Panc1 (cell line): ENCODE results near the gene MOXD1.

Experiments
- CTCF ChIP-seq: fragments of 450-650 bp; IDR thresholded peaks from 2 replicates; pipeline ENCODE4 v1.5.1; 2017; ENCODE audit warnings: mild to moderate bottlenecking
- POLR2AphosphoS5 ChIP-seq: IDR thresholded peaks from 2 replicates; pipeline ENCODE4 v1.6.1; 2012; ENCODE audit warnings: mild to moderate bottlenecking, low read depth, low read length, moderate library complexity
- REST ChIP-seq, 2 experiments: IDR thresholded peaks; 2 replicates each; pipeline ENCODE4 v1.6.1; 2011 to 2012; ENCODE audit warnings: low read depth in 2 of 2, control low read depth in 1 of 2, low read length in 1 of 2, mild to moderate bottlenecking in 1 of 2, moderate library complexity in 1 of 2; ENCODE audit not compliant: insufficient read depth in 1 of 2
- TCF7L2 ChIP-seq: IDR thresholded peaks from 2 replicates; pipeline ENCODE4 v1.6.1; 2011; ENCODE audit warnings: mild to moderate bottlenecking, low read depth, low read length, inconsistent platforms

GRCh38 chr6:132252113-132252512 is 149.2 kb downstream of the MOXD1 start:
- TF ChIP-seq REST (IDR thresholded peaks at IDR 0.05; ENCODE audit: insufficient read depth in 1 of 2, low read depth in 2 of 2, low read length in 1 of 2), result no peak
- TF ChIP-seq CTCF, result no peak
- no peak for TF ChIP-seq POLR2AphosphoS5
- TF ChIP-seq TCF7L2, result no peak
